BJ (cell line): ENCODE data around the gene DNAH8. TPM values are rescaled to one million over a fixed set of nuclear protein-coding genes. Genes with fewer than 3 reads are reported as not detected.

Experiments
- CTCF ChIA-PET: fragments of 350-600 bp; formaldehyde crosslinking; extraction: SDS; loops from one replicate; lab custom pipeline; 2021; ENCODE audit warnings: antibody characterized with exemption, inconsistent platforms; lab: Yijun Ruan, JAX
- POLR2A ChIA-PET: fragments of 300-600 bp; sonication (Branson Sonifier 250); formaldehyde crosslinking; extraction: SDS; loops from one replicate; lab custom pipeline; 2021; ENCODE audit warnings: antibody characterized with exemption; lab: Charles Lee
- DNase-seq: peaks from one replicate; pipeline ENCODE4 v3.0.0-alpha.2; 2011; ENCODE audit warnings: low read depth
- H3K27me3 ChIP-seq: 2 replicates; pipeline ENCODE4 v1.6.0; 2011; ENCODE audit warnings: low read length; ENCODE audit not compliant: control insufficient read depth, insufficient read depth
- H3K36me3 ChIP-seq: 2 replicates; pipeline ENCODE4 v1.5.1; 2011; ENCODE audit warnings: low read length; ENCODE audit not compliant: control insufficient read depth, insufficient read depth
- H3K4me3 ChIP-seq: 2 replicates; pipeline ENCODE4 v1.5.1; 2011; ENCODE audit warnings: low read depth, mild to moderate bottlenecking, control low read depth, low read length
- CTCF ChIP-seq: IDR thresholded peaks from 2 replicates; pipeline ENCODE4 v1.5.1; 2011; ENCODE audit warnings: low read depth, mild to moderate bottlenecking, control low read depth, inconsistent platforms, low read length, moderate library complexity; ENCODE audit not compliant: insufficient read depth
- polyA plus RNA-seq: library from polyadenylated mRNA; depleted of rRNA; stranded (reverse); fragments of >200 nt; gene quantifications from 2 replicates; pipeline ENCODE4 v1.2.3, GENCODE V29; 2011

DNAH8 gene
- polyA plus RNA-seq, 1 experiment, result not detected

GRCh38 chr6:38943964-38944363 lies 228.9 kb downstream of the DNAH8 start:
- ChIA-PET CTCF (interaction anchor here (0.8 kb wide), 1 partner anchor 338 kb away, joined by 3 read pairs; no protein-coding TSS in a partner anchor), POLR2A (no interaction called here)
- Histone ChIP-seq H3K36me3 (no peaks in the 10 kb centered on the region), H3K4me3 (no peak overlapping the region), H3K27me3 (no peaks in the 10 kb centered on the region)
- DNase-seq, result no peak
- TF ChIP-seq CTCF, result no peak

- H3K36me3 ChIP-seq, result no peaks in the 10 kb centered on the region
- POLR2A ChIA-PET, result no interaction called here
- TF ChIP-seq CTCF, result no peak
- H3K27me3 ChIP-seq, result no peaks in the 10 kb centered on the region
- no peak for DNase-seq
- H3K4me3 ChIP-seq, result no peak overlapping the region
- CTCF ChIA-PET, result no interaction called here
Measured at GRCh38 chr6:38944655-38945279, 229.7 kb downstream of the DNAH8 start.

GRCh38 chr6:38955861-38956260 lies 240.8 kb downstream of the DNAH8 start:
- TF ChIP-seq CTCF, result no peak
- Histone ChIP-seq H3K36me3 (no peaks in the 10 kb centered on the region), H3K27me3 (no peaks in the 10 kb centered on the region), H3K4me3 (no peak overlapping the region)
- ChIA-PET POLR2A (no interaction called here), CTCF (no interaction called here)
- DNase-seq, result no peak

- no peak for DNase-seq
- Histone ChIP-seq H3K27me3 (no peaks in the 10 kb centered on the region), H3K36me3 (no peaks in the 10 kb centered on the region), H3K4me3 (no peak overlapping the region)
- TF ChIP-seq CTCF, result no peak
- POLR2A ChIA-PET, result no interaction called here
- CTCF ChIA-PET, result interaction anchor here (0.6 kb wide), 1 partner anchor 15 kb away, joined by 4 read pairs; no protein-coding TSS in a partner anchor
Measured at GRCh38 chr6:38957426-38957825, 242.3 kb downstream of the DNAH8 start.

GRCh38 chr6:38959138-38959537 lies 244.0 kb downstream of the DNAH8 start:
- ChIA-PET POLR2A (no interaction called here), CTCF (interaction anchor here (1.2 kb wide), 1 partner anchor 12 kb away, joined by 4 read pairs; no protein-coding TSS in a partner anchor)
- no peaks in the 10 kb centered on the region for H3K36me3 ChIP-seq
- no peak overlapping the region for H3K4me3 ChIP-seq
- DNase-seq, result no peak
- H3K27me3 ChIP-seq, result no peaks in the 10 kb centered on the region
- no peak for TF ChIP-seq CTCF
